Liver (tissue), 9 donors: ENCODE measurements around the gene DNHD1. TPM values are rescaled to one million over a fixed set of nuclear protein-coding genes. Genes with fewer than 3 reads are reported as not detected.

Experiments
- DNase-seq: peaks from one replicate; pipeline ENCODE4 v3.0.0-alpha.2; 2017; ENCODE audit warnings: low spot score
- H3K27ac ChIP-seq, 2 donors: one replicate each; pipeline ENCODE4 v1.7.0; 2013; ENCODE audit warnings: inconsistent platforms in 2 of 2, low read length in 2 of 2, control low read depth in 1 of 2, low read depth in 1 of 2, mild to moderate bottlenecking in 1 of 2
- H3K27me3 ChIP-seq, 4 donors: one replicate each; pipeline versions ENCODE4 v1.6.1 to v1.7.0; 2013; ENCODE audit warnings: low read length in 3 of 4, inconsistent platforms in 1 of 4, mild to moderate bottlenecking in 1 of 4, moderate library complexity in 1 of 4; ENCODE audit not compliant: control insufficient read depth in 4 of 4, insufficient read depth in 4 of 4
- H3K36me3 ChIP-seq, 4 donors: one replicate each; pipeline versions ENCODE4 v1.6.1 to v1.7.0; 2013; ENCODE audit warnings: low read length in 3 of 4, mild to moderate bottlenecking in 3 of 4, low read depth in 1 of 4, moderate library complexity in 1 of 4; ENCODE audit not compliant: control insufficient read depth in 4 of 4, insufficient read depth in 3 of 4
- H3K4me1 ChIP-seq, 4 donors: one replicate each; pipeline versions ENCODE4 v1.6.1 to v1.7.0; 2013; ENCODE audit warnings: low read length in 3 of 4, mild to moderate bottlenecking in 3 of 4, moderate library complexity in 1 of 4; ENCODE audit not compliant: control insufficient read depth in 4 of 4, insufficient read depth in 4 of 4
- H3K4me3 ChIP-seq, 3 donors: one replicate each; pipeline versions ENCODE4 v1.6.1 to v1.7.0; 2013; ENCODE audit warnings: low read length in 3 of 3, control low read depth in 1 of 3, low read depth in 1 of 3, mild to moderate bottlenecking in 1 of 3
- H3K9ac ChIP-seq, 2 donors: one replicate each; pipeline ENCODE4 v1.7.0; 2013; ENCODE audit warnings: low read length in 2 of 2, mild to moderate bottlenecking in 2 of 2, moderate library complexity in 2 of 2, control low read depth in 1 of 2, low read depth in 1 of 2
- H3K9me3 ChIP-seq, 4 donors: one replicate each; pipeline versions ENCODE4 v1.6.1 to v1.7.0; 2013; ENCODE audit warnings: low read length in 3 of 4; ENCODE audit not compliant: control insufficient read depth in 4 of 4
- ATF3 ChIP-seq: IDR thresholded peaks from 2 replicates; pipeline ENCODE4 v1.6.1; 2016; ENCODE audit warnings: antibody characterized with exemption
- CTCF ChIP-seq: fragments of 150-350 bp; IDR thresholded peaks from 2 replicates; pipeline ENCODE4 v1.5.1; 2017; ENCODE audit warnings: improper control_type of control experiment, low read depth, low read length; ENCODE audit not compliant: missing input control
- EGR1 ChIP-seq, 2 donors: IDR thresholded peaks; 2 replicates each; pipeline ENCODE4 v1.6.1; 2016 to 2018; ENCODE audit warnings: antibody characterized with exemption in 2 of 2, low read depth in 2 of 2
- FOXA1 ChIP-seq: IDR thresholded peaks from 2 replicates; pipeline ENCODE4 v1.6.1; 2016; ENCODE audit warnings: antibody characterized with exemption
- FOXA2 ChIP-seq: IDR thresholded peaks from 2 replicates; pipeline ENCODE4 v1.6.1; 2016; ENCODE audit warnings: antibody characterized with exemption
- GABPA ChIP-seq, 2 donors: IDR thresholded peaks in 1 of 2; conservative IDR thresholded peaks in 1 of 2; 2 replicates each; pipeline ENCODE4 v1.6.1; 2016; ENCODE audit warnings: antibody characterized with exemption in 2 of 2, mild to moderate bottlenecking in 1 of 2, moderate library complexity in 1 of 2
- HNF4G ChIP-seq: IDR thresholded peaks from 2 replicates; pipeline ENCODE4 v1.6.1; 2016; ENCODE audit warnings: antibody characterized with exemption
- NR2F2 ChIP-seq: IDR thresholded peaks from 2 replicates; pipeline ENCODE4 v1.6.1; 2016; ENCODE audit warnings: antibody characterized with exemption
- RAD21 ChIP-seq, 2 donors: IDR thresholded peaks; 2 replicates each; pipeline ENCODE4 v1.6.1; 2016; ENCODE audit warnings: antibody characterized with exemption in 2 of 2, mild to moderate bottlenecking in 2 of 2
- RXRA ChIP-seq, 2 donors: IDR thresholded peaks; 2 replicates each; pipeline ENCODE4 v1.6.1; 2017 to 2018; ENCODE audit warnings: antibody characterized with exemption in 2 of 2, mild to moderate bottlenecking in 1 of 2
- SP1 ChIP-seq: IDR thresholded peaks from 2 replicates; pipeline ENCODE4 v1.6.1; 2018; ENCODE audit warnings: antibody characterized with exemption, mild to moderate bottlenecking
- TAF1 ChIP-seq: conservative IDR thresholded peaks from 2 replicates; pipeline ENCODE4 v1.6.1; 2016; ENCODE audit warnings: antibody characterized with exemption, mild to moderate bottlenecking
- ZBTB33 ChIP-seq: IDR thresholded peaks from 2 replicates; pipeline ENCODE4 v1.6.1; 2016; ENCODE audit warnings: antibody characterized with exemption
- WGBS: extraction: QIAGEN DNeasy Blood & Tissue Kit; methylation state at CpG from one replicate; pipeline ENCODE4 v1.1.7; 2013; 5-methylcytosine and 5-hydroxymethylcytosine counted together
- polyA plus RNA-seq, 2 donors: library from polyadenylated mRNA; stranded (reverse) in 1 of 2; unstranded in 1 of 2; fragments of 200-250 nt in 1 of 2; fragments of >200 nt in 1 of 2; fragmentation: Nextera tagmentation in 1 of 2; extraction: Ambion mirVana in 1 of 2; gene quantifications; one replicate each; pipeline versions ENCODE4 v1.2.1 to v1.2.3, GENCODE V29; 2013 to 2015
- total RNA-seq, 2 donors: library from RNA; depleted of rRNA; stranded (reverse); fragments of >200 nt; gene quantifications; one replicate each; pipeline ENCODE4 v1.2.3, GENCODE V29; 2014
- donor health status: healthy.
- donor health status: healthy.
- donor health status: healthy.
- donor health status: healthy.
- donor health status: healthy.

Gene DNHD1
- total and polyA plus RNA-seq, 4 donors, result 2.1 to 23.6 (median 5.0) TPM

GRCh38 chr11:6472934-6473333, 24.1 kb upstream of the DNHD1 start:
- Histone ChIP-seq H3K27ac (no peak overlapping the region), H3K4me1 (peaks cover 5 to 34% (median 21%) of the 10 kb centered on the region in 4 donors)

GRCh38 chr11:6473451-6474412, 23.3 kb upstream of the DNHD1 start, which contains the start of gene TRIM3:
Gene TRIM3, minus strand, starts transcription at chr11:6473941. Its CDS starts 8,246 bp downstream, at chr11:6465695.
- Histone ChIP-seq H3K4me1 (peaks cover 5 to 34% (median 21%) of the 10 kb centered on the region in 4 donors), H3K36me3 (peaks cover 3 to 20% (median 14%) of the 10 kb centered on the region in 4 donors), H3K9ac (peak within 1 kb of the TSS; percentile 45 to 62), H3K9me3 (no peaks in the 10 kb centered on the region), H3K27ac (peak within 1 kb of the TSS; percentile 72 to 81), H3K4me3 (peak within 1 kb of the TSS; percentile 69 to 77 (median 74)), H3K27me3 (no peaks in the 10 kb centered on the region)
- TF ChIP-seq ZBTB33 (no peak), SP1 (peak; percentile 9), GABPA (IDR thresholded peaks at IDR 0.05 in 1 of 2, conservative IDR thresholded peaks at IDR 0.05 in 1 of 2) (peak in 1 of 2 donors; percentile 24)
- DNase-seq, result peak; percentile 94
- WGBS, result 1% methylated on average over 87 of the region's 87 CpGs

More at GRCh38 chr11:6472934-6473333, 24.1 kb upstream of the DNHD1 start:
- H3K4me3 ChIP-seq, result peak overlapping the region in 2 of 3 donors; percentile 1 to 69
- H3K36me3 ChIP-seq, result peaks cover 3 to 12% (median 9%) of the 10 kb centered on the region in 4 donors
- no peak for DNase-seq
- no peak for TF ChIP-seq TAF1
- TF ChIP-seq FOXA1, result no peak
- no peak for TF ChIP-seq CTCF
- TF ChIP-seq EGR1 (IDR thresholded peaks at IDR 0.05; ENCODE audit: low read depth in 2 of 2), result no peak
- TF ChIP-seq FOXA2, result no peak
- TF ChIP-seq ATF3, result no peak
- TF ChIP-seq RXRA (IDR thresholded peaks at IDR 0.05), result no peak
- TF ChIP-seq GABPA (IDR thresholded peaks at IDR 0.05 in 1 of 2, conservative IDR thresholded peaks at IDR 0.05 in 1 of 2), result no peak
- TF ChIP-seq SP1, result no peak
- no peak overlapping the region for H3K9ac ChIP-seq
- H3K27me3 ChIP-seq, result no peaks in the 10 kb centered on the region
- no peaks in the 10 kb centered on the region for H3K9me3 ChIP-seq
- WGBS, result 73% methylated on average over 1 of the region's 1 CpG

- Histone ChIP-seq H3K27me3 (no peaks in the 10 kb centered on the region), H3K4me3 (peak overlapping the region; percentile 23 to 69 (median 38)), H3K27ac (peak overlapping the region; percentile 72 to 81), H3K9ac (peak overlapping the region; percentile 45 to 53), H3K9me3 (no peaks in the 10 kb centered on the region), H3K36me3 (peaks cover 3 to 27% (median 14%) of the 10 kb centered on the region in 4 donors), H3K4me1 (peaks cover 5 to 36% (median 21%) of the 10 kb centered on the region in 4 donors)
- DNase-seq, result no peak
- WGBS, result 59% methylated on average over 7 of the region's 7 CpGs
- TF ChIP-seq GABPA (IDR thresholded peaks at IDR 0.05 in 1 of 2, conservative IDR thresholded peaks at IDR 0.05 in 1 of 2), result no peak
- TF ChIP-seq FOXA2, result no peak
- TF ChIP-seq SP1, result no peak
- TF ChIP-seq ATF3, result no peak
- no peak for TF ChIP-seq RAD21 (IDR thresholded peaks at IDR 0.05)
- no peak for TF ChIP-seq EGR1 (IDR thresholded peaks at IDR 0.05; ENCODE audit: low read depth in 2 of 2)
- no peak for TF ChIP-seq NR2F2
- TF ChIP-seq HNF4G, result no peak
- no peak for TF ChIP-seq ZBTB33
- TF ChIP-seq FOXA1, result no peak
- TF ChIP-seq CTCF, result no peak
Observed at GRCh38 chr11:6474413-6474792, 22.7 kb upstream of the DNHD1 start.
